Measurements from ENCODE around the gene ERC2. TPM values are rescaled to one million over a fixed set of nuclear protein-coding genes. Genes with fewer than 3 reads are reported as not detected.

ERC2 gene
- total RNA-seq, 2 donors from 2014 or later = 16.1 to 22.8 TPM

DNA sequence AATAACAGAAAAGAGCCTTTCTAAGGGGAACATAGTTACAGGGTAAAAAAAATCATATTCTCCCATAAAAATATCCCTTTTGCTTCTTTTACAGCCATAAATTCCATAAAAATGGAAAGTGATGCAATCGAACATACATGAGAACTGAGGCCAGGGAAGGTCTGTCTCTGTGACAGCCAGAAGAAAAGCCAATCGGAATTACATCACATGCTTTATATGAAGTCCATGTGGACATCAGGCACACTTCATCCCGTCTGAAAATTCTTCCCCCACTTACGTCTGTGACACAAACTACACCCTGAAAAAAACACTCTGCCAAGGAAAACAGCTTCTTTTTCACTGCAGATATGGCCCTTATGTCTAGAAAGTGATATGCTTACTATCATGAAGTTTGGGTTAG is 323.5 kb downstream of the ERC2 start:
- Mint-ChIP-seq H3K4me3 (no peak overlapping the region), H3K27ac (no peak overlapping the region), H3K36me3 (ENCODE audit: low read depth) (no peaks in the 10 kb centered on the region), H3K9me3 (no peaks in the 10 kb centered on the region), H3K27me3 (ENCODE audit: insufficient read depth) (no peaks in the 10 kb centered on the region), H3K4me1 (peaks cover 7% of the 10 kb centered on the region)
- Histone ChIP-seq H3K4me1 (ENCODE audit: control insufficient read depth, insufficient read depth, low read length) (no peaks in the 10 kb centered on the region), H3K36me3 (ENCODE audit: control insufficient read depth, insufficient read depth, low read length) (no peaks in the 10 kb centered on the region), H3K27ac (ENCODE audit: low read depth, low read length) (no peak overlapping the region), H3K4me3 (ENCODE audit: low read length) (no peak overlapping the region), H3K27me3 (ENCODE audit: control insufficient read depth, insufficient read depth, low read length, poor library complexity, severe bottlenecking) (no peaks in the 10 kb centered on the region), H3K9me3 (ENCODE audit: control insufficient read depth, low read length) (no peaks in the 10 kb centered on the region), H3K9ac (ENCODE audit: extremely low read depth, low read length, poor library complexity, severe bottlenecking) (no peak overlapping the region)
- 91 to 93% methylated on average over 2 to 4 of the region's 4 CpGs for WGBS, 2 experiments (ENCODE audit: insufficient coverage in 1 of 2, insufficient read length in 1 of 2)
- DNase-seq = no peak
- no peak for TF ChIP-seq CTCF (conservative IDR thresholded peaks at IDR 0.05)

GRCh38 chr3:56137415-56137814 is 330.9 kb downstream of the ERC2 start:
- Mint-ChIP-seq H3K4me3 (no peak overlapping the region), H3K27ac (no peak overlapping the region), H3K36me3 (ENCODE audit: low read depth) (peaks cover 3% of the 10 kb centered on the region), H3K27me3 (ENCODE audit: insufficient read depth) (no peaks in the 10 kb centered on the region), H3K4me1 (peaks cover 4% of the 10 kb centered on the region), H3K9me3 (no peaks in the 10 kb centered on the region)
- Histone ChIP-seq H3K27me3 (ENCODE audit: control insufficient read depth, insufficient read depth, low read length, poor library complexity, severe bottlenecking) (no peaks in the 10 kb centered on the region), H3K27ac (ENCODE audit: low read depth, low read length) (no peak overlapping the region), H3K9ac (ENCODE audit: extremely low read depth, low read length, poor library complexity, severe bottlenecking) (no peak overlapping the region), H3K4me3 (ENCODE audit: low read length) (no peak overlapping the region), H3K9me3 (ENCODE audit: control insufficient read depth, low read length) (no peaks in the 10 kb centered on the region), H3K4me1 (ENCODE audit: control insufficient read depth, insufficient read depth, low read length) (no peaks in the 10 kb centered on the region), H3K36me3 (ENCODE audit: control insufficient read depth, insufficient read depth, low read length) (no peaks in the 10 kb centered on the region)
- no peak for DNase-seq
- 96% methylated on average over 1 of the region's 1 CpG; no CpG with 5 or more reads in 1 of the 2 experiments for WGBS, 2 experiments (ENCODE audit: insufficient coverage in 1 of 2, insufficient read length in 1 of 2)
- TF ChIP-seq CTCF (conservative IDR thresholded peaks at IDR 0.05) = no peak

GRCh38 chr3:56136514-56136913 is 331.8 kb downstream of the ERC2 start:
- no peak overlapping the region for H3K27ac Mint-ChIP-seq

More at GRCh38 chr3:56136514-56136913, 331.8 kb downstream of the ERC2 start:
- Mint-ChIP-seq H3K9me3 (no peaks in the 10 kb centered on the region), H3K4me1 (peaks cover 6% of the 10 kb centered on the region), H3K4me3 (no peak overlapping the region), H3K27me3 (ENCODE audit: insufficient read depth) (no peaks in the 10 kb centered on the region), H3K36me3 (ENCODE audit: low read depth) (peaks cover 3% of the 10 kb centered on the region)
- Histone ChIP-seq H3K4me1 (ENCODE audit: control insufficient read depth, insufficient read depth, low read length) (no peaks in the 10 kb centered on the region), H3K36me3 (ENCODE audit: control insufficient read depth, insufficient read depth, low read length) (no peaks in the 10 kb centered on the region), H3K4me3 (ENCODE audit: low read length) (no peak overlapping the region), H3K27me3 (ENCODE audit: control insufficient read depth, insufficient read depth, low read length, poor library complexity, severe bottlenecking) (no peaks in the 10 kb centered on the region), H3K9me3 (ENCODE audit: control insufficient read depth, low read length) (no peaks in the 10 kb centered on the region), H3K27ac (ENCODE audit: low read depth, low read length) (no peak overlapping the region), H3K9ac (ENCODE audit: extremely low read depth, low read length, poor library complexity, severe bottlenecking) (no peak overlapping the region)
- 83 to 86% methylated on average over 1 to 2 of the region's 2 CpGs for WGBS, 2 experiments (ENCODE audit: insufficient coverage in 1 of 2, insufficient read length in 1 of 2)
- no peak for DNase-seq
- no peak for TF ChIP-seq CTCF (conservative IDR thresholded peaks at IDR 0.05)
